Measurements from ENCODE around the gene MMS22L.

Gene MMS22L

DNA sequence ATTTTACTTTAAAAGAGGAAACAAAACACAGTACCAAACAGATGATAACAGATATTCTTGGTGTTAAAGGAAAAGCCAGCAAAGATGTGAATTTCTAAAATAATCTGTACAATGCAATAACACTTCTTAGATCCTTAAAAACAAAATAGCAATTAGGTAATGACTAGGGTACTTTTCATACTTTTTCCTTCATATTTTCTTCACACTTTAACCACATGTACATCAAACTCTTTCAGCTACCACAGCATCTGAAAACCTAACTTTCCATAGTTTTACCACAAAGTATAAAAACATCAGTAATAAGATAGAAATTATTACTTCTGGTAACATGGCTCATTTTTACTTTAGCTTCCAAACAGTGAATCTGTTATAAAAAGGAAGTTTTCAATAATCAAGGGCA is 141.3 kb downstream of the MMS22L start:
- H3K9me3 Mint-ChIP-seq = no peaks in the 10 kb centered on the region
- no peaks in the 10 kb centered on the region for H3K4me1 Mint-ChIP-seq (ENCODE audit: low read depth)

DNA sequence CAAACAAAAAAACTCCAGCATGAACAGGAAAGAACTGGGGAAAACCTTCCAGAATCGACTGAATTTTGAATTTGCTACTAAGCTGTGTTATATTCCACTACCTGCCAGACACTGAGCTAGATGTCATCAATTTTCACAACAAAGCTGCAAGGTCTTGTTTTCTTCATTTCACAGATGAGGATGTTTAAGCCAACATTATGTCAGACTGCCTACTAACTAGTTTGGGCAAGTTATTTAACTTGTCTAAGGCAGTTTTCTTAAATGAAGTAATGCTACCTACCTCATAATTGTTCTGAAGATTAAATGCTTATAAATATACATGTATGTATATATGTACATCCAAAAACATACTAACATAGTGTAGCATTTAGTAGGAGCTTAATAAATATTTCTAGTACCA is 144.4 kb downstream of the MMS22L start:
- H3K36me3 Mint-ChIP-seq (ENCODE audit: low read depth) = peaks cover 5% of the 10 kb centered on the region
- H3K9me3 Mint-ChIP-seq = no peaks in the 10 kb centered on the region
- H3K27ac Mint-ChIP-seq = no peak overlapping the region
- H3K27me3 Mint-ChIP-seq (ENCODE audit: low read depth) = no peaks in the 10 kb centered on the region
- no peak overlapping the region for H3K4me3 Mint-ChIP-seq
- H3K4me1 Mint-ChIP-seq (ENCODE audit: low read depth) = no peaks in the 10 kb centered on the region

More for the DNA sequence above, 141.3 kb downstream of the MMS22L start:
- peaks cover 12% of the 10 kb centered on the region for H3K36me3 Mint-ChIP-seq (ENCODE audit: low read depth)
- H3K27me3 Mint-ChIP-seq (ENCODE audit: low read depth) = no peaks in the 10 kb centered on the region
- H3K4me3 Mint-ChIP-seq = no peak overlapping the region
- no peak overlapping the region for H3K27ac Mint-ChIP-seq

DNA sequence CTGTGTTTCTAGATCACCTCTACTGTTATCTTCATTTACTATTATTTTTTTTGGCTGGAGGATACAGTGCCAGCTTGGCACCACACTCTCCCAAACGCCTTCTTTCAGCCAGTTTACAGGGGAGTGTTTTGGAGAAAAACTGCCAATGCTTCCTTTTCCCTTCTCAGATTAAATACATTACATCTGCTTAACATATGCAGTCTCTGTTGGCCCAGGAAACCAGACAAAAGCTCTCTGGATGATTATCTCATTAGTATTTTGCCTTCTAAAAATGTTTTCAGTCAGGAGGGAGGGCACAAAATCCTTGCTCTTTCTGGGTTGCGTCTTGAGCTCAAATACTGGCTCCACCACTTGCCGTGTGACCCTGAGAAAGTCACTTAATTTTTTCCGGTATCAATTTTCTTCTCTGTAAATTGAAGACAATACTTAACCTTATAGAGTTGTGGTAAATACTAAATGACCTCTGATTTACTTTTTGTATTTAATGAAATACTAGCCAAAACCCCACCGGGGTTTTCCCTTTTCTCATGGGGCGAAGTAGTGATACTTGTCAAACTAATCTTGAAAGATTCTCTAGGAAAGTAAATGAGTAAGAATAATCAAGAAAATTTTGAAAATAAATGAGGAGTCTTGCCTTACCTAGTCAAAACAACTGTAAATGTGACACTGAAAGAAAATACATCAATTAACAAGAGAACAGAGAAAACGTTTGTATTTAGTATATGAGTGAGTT is 146.2 kb downstream of the MMS22L start:
- H3K4me3 Mint-ChIP-seq = no peak overlapping the region
- H3K27me3 Mint-ChIP-seq (ENCODE audit: low read depth) = no peaks in the 10 kb centered on the region
- no peaks in the 10 kb centered on the region for H3K9me3 Mint-ChIP-seq
- H3K36me3 Mint-ChIP-seq (ENCODE audit: low read depth) = no peaks in the 10 kb centered on the region
- H3K4me1 Mint-ChIP-seq (ENCODE audit: low read depth) = no peaks in the 10 kb centered on the region
- H3K27ac Mint-ChIP-seq = no peak overlapping the region

DNA sequence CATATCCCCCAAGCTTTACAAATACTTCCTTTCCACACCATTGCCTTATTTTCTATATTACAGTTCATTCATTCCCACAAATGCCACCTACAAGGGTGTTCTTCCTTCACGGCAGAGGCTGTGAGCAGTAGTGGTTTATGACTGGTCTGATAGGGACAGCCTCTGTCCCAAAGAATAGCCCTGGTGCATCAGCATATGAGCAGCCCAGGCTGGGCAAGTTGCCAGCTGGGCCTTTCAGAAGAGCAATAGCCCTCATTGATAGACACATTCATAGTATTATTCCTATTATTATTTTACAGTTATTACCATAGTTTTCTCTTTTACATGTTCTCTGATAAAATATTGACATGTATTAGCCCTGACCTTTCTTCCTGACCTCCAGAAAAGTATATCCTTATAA is 149.9 kb downstream of the MMS22L start:
- Mint-ChIP-seq H3K36me3 (ENCODE audit: low read depth) (no peaks in the 10 kb centered on the region), H3K4me1 (ENCODE audit: low read depth) (no peaks in the 10 kb centered on the region), H3K27me3 (ENCODE audit: low read depth) (no peaks in the 10 kb centered on the region), H3K4me3 (no peak overlapping the region), H3K27ac (no peak overlapping the region), H3K9me3 (no peaks in the 10 kb centered on the region)

DNA sequence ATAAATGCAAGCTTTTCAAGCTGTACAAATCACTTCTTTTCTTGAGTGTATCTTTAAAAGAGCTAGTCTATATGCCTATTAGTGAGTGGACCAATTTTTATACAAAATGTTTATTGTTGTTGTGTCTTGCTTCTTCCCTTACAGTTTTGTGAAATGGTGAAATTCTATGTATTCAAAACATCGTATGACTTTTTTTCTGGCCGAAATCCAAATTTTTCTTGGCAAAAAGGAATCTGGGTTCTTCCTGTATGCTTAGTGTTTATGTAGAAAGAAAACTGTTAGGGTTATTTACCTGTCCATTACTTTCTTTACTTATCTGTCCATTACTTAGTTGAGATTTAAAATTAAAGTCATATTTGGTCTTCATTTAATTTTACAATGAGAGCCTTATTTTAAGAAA is 153.9 kb downstream of the MMS22L start:
- H3K27me3 Mint-ChIP-seq (ENCODE audit: low read depth) = no peaks in the 10 kb centered on the region
- no peaks in the 10 kb centered on the region for H3K9me3 Mint-ChIP-seq
- H3K36me3 Mint-ChIP-seq (ENCODE audit: low read depth) = no peaks in the 10 kb centered on the region
- no peaks in the 10 kb centered on the region for H3K4me1 Mint-ChIP-seq (ENCODE audit: low read depth)
- no peak overlapping the region for H3K27ac Mint-ChIP-seq
- no peak overlapping the region for H3K4me3 Mint-ChIP-seq

DNA sequence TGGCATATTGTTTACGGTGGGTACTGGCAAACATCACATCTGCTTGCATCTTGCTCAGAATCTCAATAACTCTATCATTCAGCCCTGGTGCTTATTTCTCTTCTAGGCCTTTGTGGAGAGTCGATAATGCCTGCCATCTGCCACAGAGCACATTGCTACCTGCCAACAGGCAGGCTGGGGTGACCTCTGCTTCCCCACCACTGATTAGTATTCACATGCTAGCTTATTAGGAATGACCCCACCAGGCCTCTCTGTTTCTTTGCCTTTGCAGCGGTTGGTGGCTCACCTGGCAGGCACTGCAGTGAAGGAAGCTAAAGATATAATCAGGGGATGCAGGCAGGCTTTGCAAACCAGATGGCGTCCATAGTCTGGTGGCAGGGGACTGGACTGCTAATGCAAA is 154.5 kb downstream of the MMS22L start:
- Mint-ChIP-seq H3K36me3 (ENCODE audit: low read depth) (no peaks in the 10 kb centered on the region), H3K9me3 (no peaks in the 10 kb centered on the region), H3K27ac (no peak overlapping the region), H3K4me3 (no peak overlapping the region), H3K27me3 (ENCODE audit: low read depth) (no peaks in the 10 kb centered on the region), H3K4me1 (ENCODE audit: low read depth) (no peaks in the 10 kb centered on the region)

DNA sequence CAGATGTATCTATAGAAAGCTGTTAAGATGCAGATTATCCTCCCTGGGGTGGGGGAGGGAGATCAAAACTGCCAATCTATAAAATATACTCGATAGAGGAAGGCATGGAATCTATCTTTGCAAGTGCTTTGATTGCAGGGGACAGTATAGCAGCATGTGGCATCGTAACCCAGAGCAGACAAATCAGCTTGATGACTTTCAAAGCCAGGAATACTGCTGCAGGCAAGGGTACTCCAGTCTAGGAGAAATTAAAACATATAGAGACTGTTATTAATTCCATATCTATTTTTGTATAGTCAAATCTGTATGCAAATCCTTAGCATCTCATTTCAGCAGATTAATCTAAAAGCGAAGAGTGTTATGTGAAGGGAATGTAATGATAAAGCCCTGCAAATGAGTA is 159.4 kb downstream of the MMS22L start:
- no peak overlapping the region for H3K27ac Mint-ChIP-seq
- H3K4me1 Mint-ChIP-seq (ENCODE audit: low read depth) = no peaks in the 10 kb centered on the region
- H3K27me3 Mint-ChIP-seq (ENCODE audit: low read depth) = no peaks in the 10 kb centered on the region
- H3K4me3 Mint-ChIP-seq = no peak overlapping the region
- H3K36me3 Mint-ChIP-seq (ENCODE audit: low read depth) = no peaks in the 10 kb centered on the region
- peaks cover 5% of the 10 kb centered on the region for H3K9me3 Mint-ChIP-seq

DNA sequence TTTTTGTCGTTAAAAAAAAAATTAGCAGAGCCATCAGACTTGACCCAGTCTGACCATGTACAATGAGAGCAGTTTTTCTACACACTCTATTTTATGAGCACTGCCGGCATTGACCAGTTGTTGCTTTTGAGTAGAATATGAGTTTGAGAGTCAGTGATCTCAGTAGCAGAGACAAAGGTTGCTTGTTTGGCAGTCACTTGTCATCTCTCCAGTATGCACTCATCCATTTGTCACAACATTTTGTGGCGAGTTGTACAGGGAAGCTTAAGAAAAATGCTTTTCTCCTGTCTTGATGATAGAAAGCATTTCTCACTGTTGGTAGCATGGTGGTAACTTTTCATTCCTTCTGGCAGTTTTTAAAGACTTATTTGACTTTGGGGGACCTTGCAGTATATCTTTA is 159.9 kb downstream of the MMS22L start:
- H3K27ac Mint-ChIP-seq = no peak overlapping the region
- H3K4me3 Mint-ChIP-seq = no peak overlapping the region
- no peaks in the 10 kb centered on the region for H3K4me1 Mint-ChIP-seq (ENCODE audit: low read depth)
- H3K9me3 Mint-ChIP-seq = peaks cover 5% of the 10 kb centered on the region
- H3K27me3 Mint-ChIP-seq (ENCODE audit: low read depth) = no peaks in the 10 kb centered on the region
- H3K36me3 Mint-ChIP-seq (ENCODE audit: low read depth) = no peaks in the 10 kb centered on the region

DNA sequence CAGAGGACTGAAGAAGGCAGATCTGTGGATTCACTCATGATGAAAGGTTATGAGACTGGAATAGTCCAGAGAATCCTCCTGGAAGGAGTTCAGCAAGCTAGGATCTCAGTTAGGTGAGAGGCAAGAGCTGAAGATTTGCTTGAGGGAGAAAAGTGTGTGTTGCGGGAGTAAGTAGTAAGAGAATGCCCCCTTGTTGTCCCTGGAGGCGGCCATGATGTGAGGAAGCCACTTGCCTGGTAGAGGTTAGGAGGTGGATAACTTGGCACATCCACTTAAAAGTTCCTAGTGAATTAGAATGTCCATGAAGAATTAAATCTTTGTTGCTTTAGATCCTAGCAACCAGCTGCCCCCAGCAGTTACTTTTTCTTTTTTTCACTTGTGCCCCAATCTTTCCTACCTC is 162.5 kb downstream of the MMS22L start:
- no peak overlapping the region for H3K4me3 Mint-ChIP-seq
- no peaks in the 10 kb centered on the region for H3K4me1 Mint-ChIP-seq (ENCODE audit: low read depth)
- no peaks in the 10 kb centered on the region for H3K27me3 Mint-ChIP-seq (ENCODE audit: low read depth)
- H3K36me3 Mint-ChIP-seq (ENCODE audit: low read depth) = no peaks in the 10 kb centered on the region
- peaks cover 5% of the 10 kb centered on the region for H3K9me3 Mint-ChIP-seq
- H3K27ac Mint-ChIP-seq = no peak overlapping the region

DNA sequence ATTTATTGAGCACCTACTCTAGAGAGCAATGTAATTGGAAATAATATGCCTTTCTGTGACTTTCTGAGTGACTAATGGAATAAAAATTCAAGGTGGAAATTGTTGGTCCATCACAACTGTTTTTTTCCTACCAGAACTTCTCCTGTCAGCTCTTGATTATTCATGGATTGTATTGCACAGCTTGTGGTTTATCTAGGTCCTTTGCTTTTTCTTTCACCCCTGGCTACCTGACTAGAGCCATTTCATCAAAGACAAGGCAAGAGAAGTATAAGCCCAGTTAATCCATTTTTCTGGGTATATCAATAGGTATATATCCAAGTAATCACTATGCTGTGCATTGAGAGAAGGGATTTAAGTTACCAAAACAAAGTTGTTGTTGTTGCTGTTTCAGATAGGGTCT is 168.4 kb downstream of the MMS22L start:
- peaks cover 10% of the 10 kb centered on the region for H3K4me1 Mint-ChIP-seq (ENCODE audit: low read depth)
- no peak overlapping the region for H3K4me3 Mint-ChIP-seq

DNA sequence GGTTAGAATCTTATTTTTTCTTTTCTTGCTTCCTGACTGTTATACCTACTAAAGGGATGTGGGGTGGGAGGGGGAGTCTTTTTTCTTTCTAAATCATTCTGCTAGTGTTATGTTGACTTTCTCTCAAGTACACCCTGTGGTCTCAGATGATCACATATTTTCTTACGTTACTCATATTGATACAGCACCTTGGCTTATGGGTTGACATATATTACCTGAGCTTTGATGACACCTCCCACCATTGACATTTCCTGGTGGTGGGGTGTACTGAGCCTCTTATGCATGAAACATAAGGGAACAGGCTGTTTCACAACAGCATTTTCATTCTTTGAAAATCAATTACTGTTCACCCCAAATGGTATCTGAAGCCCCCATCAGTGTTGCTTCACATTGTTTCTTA is 169.8 kb downstream of the MMS22L start:
- no peak overlapping the region for H3K27ac Mint-ChIP-seq
- peaks cover 3% of the 10 kb centered on the region for H3K9me3 Mint-ChIP-seq
- peaks cover 10% of the 10 kb centered on the region for H3K4me1 Mint-ChIP-seq (ENCODE audit: low read depth)
- peaks cover 1% of the 10 kb centered on the region for H3K36me3 Mint-ChIP-seq (ENCODE audit: low read depth)
- H3K27me3 Mint-ChIP-seq (ENCODE audit: low read depth) = no peaks in the 10 kb centered on the region
- no peak overlapping the region for H3K4me3 Mint-ChIP-seq

More for the DNA sequence above, 168.4 kb downstream of the MMS22L start:
- Mint-ChIP-seq H3K27ac (no peak overlapping the region), H3K36me3 (ENCODE audit: low read depth) (peaks cover 1% of the 10 kb centered on the region), H3K9me3 (peaks cover 3% of the 10 kb centered on the region), H3K27me3 (ENCODE audit: low read depth) (no peaks in the 10 kb centered on the region)

DNA sequence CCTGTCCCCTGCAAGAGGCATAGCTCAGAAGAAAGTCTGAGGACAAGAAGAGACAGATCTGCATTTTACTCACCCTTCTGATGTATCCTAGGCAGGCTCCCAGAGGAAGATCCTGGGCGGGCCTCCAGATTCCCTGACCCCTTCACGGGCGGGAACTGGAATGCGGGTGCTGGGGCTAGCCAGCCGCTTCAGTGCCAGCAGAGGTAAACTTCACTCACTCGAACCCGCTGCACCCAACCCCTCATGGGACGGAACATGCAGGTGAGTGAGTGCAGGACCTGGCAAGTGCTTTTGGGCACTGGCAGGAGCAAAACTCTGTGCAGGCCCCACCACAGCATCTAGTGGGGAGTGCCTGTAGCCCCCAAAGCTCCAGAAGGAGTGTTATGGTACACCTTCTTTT is 171.8 kb downstream of the MMS22L start:
- H3K9me3 Mint-ChIP-seq = peaks cover 3% of the 10 kb centered on the region

DNA sequence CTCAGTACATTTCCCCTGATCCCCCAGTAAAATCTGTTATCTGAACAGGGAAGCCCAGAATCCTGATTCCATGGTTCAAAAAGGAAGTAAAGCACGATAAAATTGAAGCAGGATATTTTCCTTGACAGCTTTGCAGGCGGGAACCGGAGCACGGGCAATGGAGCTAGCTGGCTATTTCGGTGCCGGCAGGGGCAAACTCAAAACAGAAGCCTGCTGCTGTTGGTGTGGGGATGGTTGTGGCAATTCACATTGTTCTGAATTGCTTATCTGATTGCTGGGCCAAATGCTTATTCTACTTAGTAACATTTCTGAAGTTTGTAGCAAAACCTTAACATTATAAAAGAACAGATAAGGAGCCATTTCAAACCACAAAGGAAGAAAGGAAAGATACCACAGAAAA is 172.4 kb downstream of the MMS22L start:
- no peaks in the 10 kb centered on the region for H3K27me3 Mint-ChIP-seq (ENCODE audit: low read depth)
- H3K9me3 Mint-ChIP-seq = peaks cover 3% of the 10 kb centered on the region
- H3K27ac Mint-ChIP-seq = no peak overlapping the region
- H3K4me3 Mint-ChIP-seq = no peak overlapping the region
- peaks cover 1% of the 10 kb centered on the region for H3K36me3 Mint-ChIP-seq (ENCODE audit: low read depth)
- H3K4me1 Mint-ChIP-seq (ENCODE audit: low read depth) = peaks cover 10% of the 10 kb centered on the region

More for the DNA sequence above, 171.8 kb downstream of the MMS22L start:
- no peak overlapping the region for H3K4me3 Mint-ChIP-seq
- H3K27ac Mint-ChIP-seq = no peak overlapping the region
- peaks cover 1% of the 10 kb centered on the region for H3K36me3 Mint-ChIP-seq (ENCODE audit: low read depth)
- peaks cover 10% of the 10 kb centered on the region for H3K4me1 Mint-ChIP-seq (ENCODE audit: low read depth)
- H3K27me3 Mint-ChIP-seq (ENCODE audit: low read depth) = no peaks in the 10 kb centered on the region

DNA sequence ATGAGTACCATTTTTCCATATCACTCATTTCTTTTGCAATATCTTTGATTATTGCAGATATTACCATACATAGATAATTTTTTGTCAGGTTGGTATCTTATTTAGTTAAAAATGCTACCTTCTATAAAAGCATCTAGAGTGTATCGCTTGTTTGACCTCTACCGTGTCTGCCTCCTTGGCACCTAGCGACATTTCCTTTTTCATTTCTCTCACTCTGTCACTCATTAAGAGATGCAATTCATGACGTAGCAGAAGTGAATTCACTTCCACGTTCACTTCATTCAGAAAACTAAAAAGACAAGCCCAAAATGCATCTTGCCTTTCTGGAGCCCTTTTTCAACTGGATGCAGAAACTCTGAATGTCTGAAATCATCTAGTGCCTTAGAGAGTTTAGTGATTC is 172.9 kb downstream of the MMS22L start:
- H3K27me3 Mint-ChIP-seq (ENCODE audit: low read depth) = no peaks in the 10 kb centered on the region
- H3K27ac Mint-ChIP-seq = no peak overlapping the region
- H3K9me3 Mint-ChIP-seq = peaks cover 3% of the 10 kb centered on the region
- peaks cover 1% of the 10 kb centered on the region for H3K36me3 Mint-ChIP-seq (ENCODE audit: low read depth)
- peaks cover 10% of the 10 kb centered on the region for H3K4me1 Mint-ChIP-seq (ENCODE audit: low read depth)
- no peak overlapping the region for H3K4me3 Mint-ChIP-seq

DNA sequence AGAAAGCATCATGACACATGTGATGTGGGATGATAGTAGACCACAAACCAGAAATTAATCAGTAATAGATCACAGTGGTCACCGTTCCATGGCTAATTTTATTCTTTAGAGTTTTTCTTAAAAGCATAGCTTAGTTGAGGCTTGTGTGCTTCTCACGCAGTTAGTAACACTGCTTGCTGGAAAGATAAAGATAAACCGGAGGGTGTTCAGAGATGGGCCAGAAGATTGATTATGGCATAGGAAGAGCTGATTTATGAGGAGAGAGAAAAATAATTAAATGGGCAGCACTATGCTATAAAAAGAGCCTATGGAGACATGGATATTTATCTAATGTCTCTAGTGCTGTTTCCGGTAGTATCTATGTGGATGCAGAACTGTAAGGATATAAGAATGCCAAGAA is 173.6 kb downstream of the MMS22L start:
- peaks cover 10% of the 10 kb centered on the region for H3K4me1 Mint-ChIP-seq (ENCODE audit: low read depth)
- H3K4me3 Mint-ChIP-seq = no peak overlapping the region
- no peaks in the 10 kb centered on the region for H3K27me3 Mint-ChIP-seq (ENCODE audit: low read depth)
- no peak overlapping the region for H3K27ac Mint-ChIP-seq
- H3K9me3 Mint-ChIP-seq = peaks cover 3% of the 10 kb centered on the region
- H3K36me3 Mint-ChIP-seq (ENCODE audit: low read depth) = peaks cover 1% of the 10 kb centered on the region

Measured in T-helper 1 cell treated with Interleukin-12 subunit alpha and Interleukin-12 subunit beta and Interleukin-4 antibody, amounts not matched to agents 30 μg/mL and 1 μg/mL, for 36 hours (primary cell).